Hematopoietic multipotent progenitor cell (in vitro differentiated cells): ENCODE results near the gene PHACTR1. TPM values are rescaled to one million over a fixed set of nuclear protein-coding genes. Genes with fewer than 3 reads are reported as not detected.

ENCODE experiments used
- DNase-seq, 3 donors: peaks; one replicate each; pipeline ENCODE4 v3.0.0-alpha.2; 2011 to 2015; ENCODE audit warnings: low read depth in 2 of 3, low spot score in 2 of 3
- total RNA-seq: library from RNA; depleted of rRNA; stranded (reverse); fragments of >200 nt; gene quantifications from one replicate; pipeline ENCODE4 v1.2.3, GENCODE V29; 2012

Gene PHACTR1
- total RNA-seq, 1 donor: 34.2 TPM

DNA sequence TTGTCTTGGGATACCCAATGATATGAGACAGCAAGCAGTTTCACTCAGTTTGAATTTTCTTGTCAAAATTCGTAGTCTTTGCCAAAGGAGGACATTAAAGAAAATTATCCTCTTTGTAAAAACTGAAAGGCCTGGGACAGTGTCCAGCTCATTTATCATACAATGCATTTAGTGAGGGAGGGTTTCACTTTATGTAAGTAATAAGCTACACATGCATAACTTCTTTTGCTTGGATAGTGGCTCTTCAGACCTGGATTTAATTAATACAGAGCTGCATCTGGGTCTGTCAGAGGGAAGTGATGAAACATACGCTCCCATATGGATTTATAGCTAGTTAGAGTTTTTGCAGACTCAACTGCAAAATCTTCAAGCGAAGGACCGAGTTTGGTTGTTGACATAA lies 175.6 kb downstream of the PHACTR1 start:
- no peak for DNase-seq

DNA sequence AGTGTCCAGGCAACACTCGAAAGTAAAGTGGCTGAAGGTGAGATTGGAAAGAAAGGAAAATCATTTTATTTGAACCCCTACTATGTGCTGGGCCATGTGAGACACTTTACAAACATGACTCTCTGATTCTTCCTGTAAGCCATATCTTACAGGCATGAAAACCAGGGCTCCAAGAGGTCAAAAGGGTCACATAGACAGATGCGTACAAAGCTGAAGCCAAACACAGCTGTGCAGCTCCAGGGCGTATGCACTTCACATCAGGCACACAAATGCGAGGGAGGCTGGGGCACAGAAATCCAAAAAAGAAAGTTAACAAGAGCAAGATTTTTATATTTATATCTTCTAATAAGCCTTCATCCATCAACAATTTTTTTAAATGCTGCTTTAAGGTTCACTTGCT lies 176.5 kb downstream of the PHACTR1 start:
- no peak for DNase-seq

DNA sequence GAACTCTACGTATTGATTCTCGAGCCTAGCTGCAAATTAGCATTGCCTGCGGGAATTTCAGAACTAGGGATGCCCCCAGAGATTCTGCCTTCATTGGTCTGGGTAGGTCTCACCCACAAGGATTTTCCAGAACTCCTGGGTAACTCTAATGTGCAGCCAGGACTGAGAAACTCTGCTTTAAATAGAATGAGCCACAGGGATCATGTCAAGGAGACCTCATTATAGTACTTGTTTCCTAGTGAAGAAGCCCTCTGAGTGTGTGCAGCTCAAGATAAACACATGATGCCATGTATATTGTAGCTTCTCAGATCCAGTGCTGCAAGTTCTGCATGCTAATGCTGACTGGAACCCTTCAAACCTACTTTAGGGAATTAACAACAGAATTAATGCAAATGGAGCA lies 179.2 kb downstream of the PHACTR1 start:
- no peak for DNase-seq

DNA sequence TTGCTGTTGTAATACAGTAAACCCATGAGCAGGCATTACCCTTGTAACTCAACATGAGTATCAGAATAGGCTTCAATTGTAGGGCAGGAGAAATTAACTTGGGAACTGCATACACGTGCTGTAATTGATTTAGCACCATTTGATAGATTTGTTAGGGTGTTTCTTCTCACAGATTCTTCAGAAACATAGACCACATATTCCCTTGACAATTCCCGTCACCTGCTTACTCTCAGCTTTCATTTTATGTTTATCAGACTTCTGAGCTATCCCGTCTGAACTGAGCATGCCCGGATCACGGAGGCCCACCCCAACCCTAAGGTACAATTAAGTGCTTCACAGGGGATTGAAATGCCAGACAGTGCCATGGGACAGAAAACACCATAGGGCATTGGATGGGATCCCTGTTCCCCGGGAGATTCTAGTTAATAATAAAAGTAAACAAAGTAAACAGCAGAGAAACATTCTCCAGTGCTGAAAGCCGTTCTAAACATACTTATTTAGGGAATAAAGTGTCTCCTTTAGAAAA lies 179.7 kb downstream of the PHACTR1 start:
- DNase-seq: no peak

DNA sequence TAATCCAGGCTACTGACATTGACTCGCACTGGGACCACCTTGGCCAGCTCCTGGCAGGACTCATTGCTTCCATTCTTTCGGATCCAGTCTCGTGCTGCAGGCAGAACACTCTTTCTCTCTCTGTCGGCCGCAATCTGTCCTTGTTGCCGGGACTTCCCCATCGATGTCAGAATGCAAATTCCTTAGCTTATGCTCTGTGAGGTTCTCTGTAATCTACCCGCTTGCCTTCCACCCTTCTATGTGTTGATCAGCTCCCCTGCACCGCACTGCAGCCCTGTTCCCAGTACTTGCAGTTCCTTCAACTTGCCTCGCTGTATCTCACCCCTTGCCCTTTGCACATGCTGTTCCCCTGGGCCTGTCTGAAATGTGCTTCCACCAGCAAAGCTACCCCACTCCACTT lies 182.0 kb downstream of the PHACTR1 start:
- no peak for DNase-seq

DNA sequence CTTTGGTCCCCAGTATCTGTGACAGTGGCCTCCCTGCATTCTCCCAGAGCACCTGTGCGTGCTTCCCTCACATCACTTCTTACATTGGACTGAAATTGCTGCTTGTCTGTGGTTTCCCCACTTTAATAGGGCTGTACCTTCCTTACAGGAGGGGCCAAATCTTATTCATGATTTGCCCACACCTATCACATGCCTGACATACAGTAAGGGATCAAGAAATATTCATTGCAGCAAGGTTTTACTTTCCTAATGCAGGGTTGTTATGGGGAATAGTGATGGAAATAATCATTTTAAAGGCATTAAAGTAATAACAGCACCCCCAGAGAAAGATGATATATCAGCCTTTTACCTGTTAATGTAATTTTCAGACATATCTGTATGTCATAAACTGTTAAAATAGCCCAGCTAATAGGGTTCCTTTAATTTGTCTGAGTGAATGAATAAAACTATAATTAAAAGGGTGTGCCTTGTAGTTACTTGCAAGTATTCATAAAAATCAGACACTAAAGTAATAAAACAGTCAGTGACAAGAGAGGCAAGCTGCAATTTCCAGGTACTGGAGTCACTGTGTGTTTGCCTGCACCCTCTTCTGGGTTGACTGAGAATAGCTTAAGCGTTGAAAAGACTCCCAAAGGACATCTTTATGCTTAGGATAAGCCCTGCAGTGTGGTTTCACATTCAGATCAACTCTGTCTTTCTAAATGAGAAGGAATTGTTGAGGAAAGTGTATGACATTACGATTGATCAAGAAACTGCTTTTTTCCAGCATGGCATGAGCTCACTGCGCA lies 182.7 kb downstream of the PHACTR1 start:
- DNase-seq: no peak

DNA sequence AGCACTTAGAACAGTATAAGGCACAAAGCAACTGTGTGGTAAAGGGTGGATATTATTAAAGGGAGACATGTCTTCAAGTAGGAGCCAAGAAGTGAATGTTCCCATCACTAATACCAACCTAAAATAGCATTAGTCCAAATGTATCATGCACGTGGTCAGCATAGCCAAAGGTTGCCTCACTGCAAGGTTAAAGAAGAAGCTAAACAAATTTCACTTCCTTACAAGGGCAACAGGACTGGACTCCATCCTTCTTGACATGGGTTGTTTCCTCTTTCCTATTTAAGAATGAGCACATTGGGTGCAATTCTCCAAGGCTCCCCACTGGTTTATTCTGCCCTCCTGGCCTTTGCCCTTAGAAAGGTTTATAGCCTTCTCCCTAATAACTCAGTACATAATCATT lies 186.7 kb downstream of the PHACTR1 start:
- no peak for DNase-seq

DNA sequence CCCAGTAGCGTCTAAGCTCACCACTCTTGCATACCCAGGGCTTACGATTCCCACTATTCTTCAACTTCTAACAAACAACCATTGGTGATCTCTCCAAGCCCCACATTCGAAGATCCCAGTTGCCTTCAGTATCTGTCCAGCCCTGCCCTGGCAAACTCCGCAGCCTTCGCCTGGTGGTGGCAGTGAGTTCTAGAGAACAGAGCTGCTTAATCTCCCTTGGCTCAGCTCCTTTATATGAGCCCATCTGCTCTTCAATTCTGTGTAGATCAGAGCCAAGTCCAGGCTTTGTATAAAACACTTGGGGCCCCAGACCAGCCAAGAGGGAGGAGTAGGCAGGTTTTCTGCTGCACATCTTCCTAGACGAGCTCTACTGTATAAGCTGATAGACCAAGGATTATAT lies 193.3 kb downstream of the PHACTR1 start:
- DNase-seq: no peak

DNA sequence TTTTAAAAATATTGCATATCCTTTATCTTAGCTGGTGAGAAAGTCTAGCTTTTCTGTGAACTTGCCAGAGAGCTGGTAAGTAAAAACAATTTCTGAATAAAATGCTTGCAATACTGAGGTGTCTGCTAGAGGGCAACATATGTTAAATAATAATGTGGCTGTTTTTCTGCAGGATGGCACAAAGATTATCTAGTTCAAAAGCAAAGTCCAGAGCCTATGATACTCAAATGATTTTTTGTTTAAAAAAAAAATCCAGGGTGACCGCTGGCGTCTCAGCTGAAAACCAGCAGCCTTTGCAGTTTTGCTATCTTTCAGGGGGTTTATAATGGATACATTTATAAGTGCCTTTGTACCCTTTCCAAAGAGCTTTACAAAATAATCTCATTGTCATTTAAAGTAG lies 194.9 kb downstream of the PHACTR1 start:
- peak in 2 of 3 donors; percentile 33 to 73 for DNase-seq

DNA sequence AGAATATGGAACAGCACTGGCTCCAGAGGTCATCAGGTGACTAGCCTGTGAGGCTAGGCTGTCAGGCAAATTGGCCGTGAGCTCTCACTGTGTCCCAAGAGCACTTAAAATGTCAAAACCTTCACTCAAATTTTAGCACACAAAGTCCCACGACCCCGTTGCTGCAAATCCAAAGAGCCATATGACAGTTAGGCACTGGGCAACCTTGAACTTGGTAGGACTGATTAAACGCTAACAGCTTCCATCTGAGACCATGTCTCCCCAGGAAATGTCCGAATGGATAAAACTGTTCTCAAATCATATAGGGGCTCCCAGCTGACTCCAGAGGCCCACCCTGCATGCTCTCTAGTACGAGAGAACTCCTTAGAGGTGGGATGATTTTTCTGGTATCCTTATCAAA lies 196.6 kb downstream of the PHACTR1 start:
- no peak for DNase-seq

DNA sequence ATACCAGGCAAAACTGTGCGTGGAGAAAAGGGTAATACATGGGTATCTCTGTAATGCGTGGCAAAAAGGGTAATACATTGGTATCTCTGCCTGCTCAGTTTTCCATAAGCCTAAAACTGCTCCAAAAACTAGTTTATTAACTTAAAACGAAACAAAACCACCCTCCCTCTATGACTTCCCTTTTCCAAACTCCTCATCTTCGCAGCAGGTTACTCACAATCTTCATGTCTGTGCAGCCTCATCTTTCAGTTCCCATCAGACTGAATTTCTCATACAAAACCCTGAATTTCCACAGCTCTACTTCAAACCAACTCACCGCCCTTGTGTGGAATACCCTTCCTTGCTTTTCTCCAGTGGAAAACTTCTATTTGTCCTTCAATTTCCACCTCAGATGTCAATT lies 199.4 kb downstream of the PHACTR1 start:
- peak in 2 of 3 donors; percentile 14 to 45 for DNase-seq

DNA sequence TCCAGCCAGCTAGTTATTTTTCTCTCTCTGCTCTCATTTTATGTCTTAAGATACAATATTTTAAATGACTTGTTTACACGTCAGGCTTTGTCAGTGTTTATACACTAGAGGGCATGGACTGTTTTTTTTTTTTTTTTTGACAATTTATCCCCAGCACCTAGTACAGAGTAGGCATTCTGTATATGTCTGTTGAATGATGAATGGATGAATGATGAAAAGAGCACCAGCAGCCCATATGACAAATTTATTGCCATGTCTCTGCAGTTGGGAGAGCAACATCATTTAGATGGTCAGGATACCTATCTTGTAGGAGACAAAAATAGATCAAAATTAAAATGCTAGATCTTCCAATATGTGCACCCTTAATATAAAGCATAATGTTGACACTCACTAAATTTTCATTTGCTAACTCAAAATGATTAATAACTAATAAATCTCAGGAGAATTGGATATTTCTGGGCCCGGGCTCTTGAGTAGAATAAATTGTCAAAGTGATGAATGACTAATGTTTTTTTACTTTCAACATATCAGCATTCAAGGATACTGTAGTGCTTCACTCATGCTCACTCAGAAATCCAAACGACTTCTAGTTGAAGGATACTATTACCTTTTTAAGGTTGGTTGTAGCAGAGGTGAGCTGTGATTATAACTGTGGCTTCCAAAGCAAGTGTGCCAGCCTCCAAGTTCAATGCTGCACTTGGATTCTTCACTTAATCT lies 200.0 kb downstream of the PHACTR1 start:
- DNase-seq: no peak

DNA sequence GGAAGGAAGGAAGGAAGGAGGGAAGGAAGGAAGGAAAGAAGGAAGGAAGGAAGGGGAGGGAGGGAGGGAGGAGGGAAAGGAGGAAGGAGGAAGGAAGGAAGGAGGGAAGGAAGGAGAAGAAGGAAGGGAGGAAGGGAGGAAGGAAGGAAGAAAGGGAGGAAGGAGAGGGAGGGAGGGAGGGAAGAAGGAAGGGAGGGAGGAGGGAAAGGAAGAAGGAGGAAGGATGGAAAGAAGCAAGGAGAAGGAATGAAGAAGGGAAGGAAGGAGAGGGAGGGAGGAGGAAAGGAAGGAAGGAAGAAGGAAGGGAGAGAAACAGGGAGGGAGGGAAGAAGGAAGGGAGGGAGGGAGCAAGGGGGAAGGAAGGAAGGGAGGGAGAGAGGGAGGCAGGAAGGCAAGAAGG lies 204.9 kb downstream of the PHACTR1 start:
- no peak for DNase-seq

DNA sequence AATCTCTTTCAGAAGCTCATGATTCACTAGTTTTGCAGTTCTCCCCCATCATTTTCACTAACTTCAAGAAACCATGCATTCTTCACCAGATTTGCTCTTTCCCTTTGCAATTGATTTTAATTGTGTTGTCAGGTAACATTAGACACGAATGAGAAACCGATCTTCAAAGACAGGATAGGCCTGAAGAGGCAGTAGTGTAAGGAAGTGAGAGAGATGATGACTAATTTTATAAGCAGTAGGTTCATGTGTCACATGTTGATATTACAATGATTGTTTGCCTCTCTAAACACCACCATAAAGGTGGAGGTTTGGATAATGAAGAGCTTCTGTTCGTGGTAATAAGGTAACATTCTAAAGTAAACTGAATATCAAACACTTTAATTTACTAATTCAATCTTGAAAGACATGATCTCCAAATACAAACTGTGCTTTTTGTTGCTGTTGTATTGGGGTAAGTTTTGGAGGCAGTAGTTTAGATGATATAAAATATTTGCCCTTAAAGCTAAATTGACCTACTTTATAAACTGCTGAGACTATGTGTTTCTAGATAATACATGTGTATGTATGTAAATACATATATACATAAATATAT lies 207.2 kb downstream of the PHACTR1 start:
- DNase-seq: no peak

DNA sequence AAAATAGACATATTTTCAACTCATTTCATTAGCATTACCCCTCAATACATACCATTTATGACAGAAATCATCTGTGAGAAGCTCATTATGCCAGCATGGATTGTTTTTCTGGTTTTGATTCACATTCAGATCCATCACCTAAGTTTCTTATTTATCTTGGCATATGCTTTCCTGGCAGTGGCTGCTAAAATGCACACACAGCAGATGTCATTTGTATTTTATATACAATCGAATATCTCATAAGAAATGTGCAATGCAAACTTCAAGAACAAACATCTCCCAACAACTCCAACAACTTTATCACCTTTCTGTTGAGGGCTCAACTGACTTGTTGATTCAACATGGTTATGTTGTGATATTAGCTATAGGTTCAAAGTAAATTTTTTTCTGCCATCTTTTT lies 208.3 kb downstream of the PHACTR1 start:
- no peak for DNase-seq

DNA sequence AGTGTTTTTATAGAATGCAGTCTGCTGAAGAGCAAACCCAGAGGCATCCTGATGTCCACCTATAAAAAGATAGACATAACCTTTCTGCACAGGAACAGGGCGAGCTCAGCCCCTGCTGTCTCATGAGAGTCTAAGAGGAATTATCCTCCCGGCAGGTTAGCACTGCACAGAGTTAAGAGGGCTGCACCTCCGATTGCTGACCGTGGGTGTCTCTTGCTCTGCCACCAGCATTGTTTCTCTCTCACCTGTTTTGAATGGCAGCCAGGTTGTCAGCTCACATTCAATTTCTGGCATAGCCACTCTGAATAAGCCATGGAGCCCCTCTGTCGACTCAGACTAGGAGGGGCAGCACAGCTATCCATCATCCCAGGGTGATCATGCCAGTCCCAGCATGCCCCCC lies 211.2 kb downstream of the PHACTR1 start:
- no peak for DNase-seq

DNA sequence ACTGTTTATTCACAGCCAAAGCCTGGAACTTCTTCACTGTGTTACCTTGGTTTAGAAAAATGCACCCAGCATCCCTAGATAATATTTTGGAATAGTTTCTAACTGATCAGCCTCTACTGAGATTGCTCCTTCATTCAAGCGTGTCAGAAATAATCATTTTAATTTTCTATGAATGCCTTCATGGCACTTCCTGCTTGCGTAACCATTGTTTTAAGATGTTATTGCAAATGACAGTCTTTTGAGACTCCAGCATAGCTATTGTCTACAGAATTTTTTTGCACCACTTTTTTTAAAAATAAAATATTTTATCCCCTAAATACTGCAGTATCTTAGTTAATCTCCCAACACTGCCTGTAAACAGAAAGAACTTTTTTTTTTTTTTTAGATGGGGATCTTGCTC lies 213.1 kb downstream of the PHACTR1 start:
- no peak for DNase-seq

DNA sequence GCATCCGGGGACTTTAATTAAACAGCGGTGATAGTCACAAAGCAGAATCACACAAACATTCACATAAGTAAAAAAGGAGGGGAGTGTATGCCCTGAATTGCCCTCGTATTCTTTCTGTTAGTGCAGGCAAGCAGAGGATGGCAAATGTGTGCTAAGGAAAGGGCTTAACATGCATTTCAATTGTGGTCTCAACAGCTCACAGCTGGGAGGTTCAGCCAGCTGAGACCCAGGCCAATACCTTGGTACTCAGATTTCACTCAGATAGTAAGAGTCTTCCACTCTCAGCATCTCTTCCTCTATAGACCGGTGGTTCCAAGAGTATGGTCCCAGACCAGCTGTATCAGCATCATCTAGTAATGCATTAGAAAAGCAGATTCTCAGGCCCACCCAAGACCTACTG lies 215.1 kb downstream of the PHACTR1 start:
- no peak for DNase-seq

DNA sequence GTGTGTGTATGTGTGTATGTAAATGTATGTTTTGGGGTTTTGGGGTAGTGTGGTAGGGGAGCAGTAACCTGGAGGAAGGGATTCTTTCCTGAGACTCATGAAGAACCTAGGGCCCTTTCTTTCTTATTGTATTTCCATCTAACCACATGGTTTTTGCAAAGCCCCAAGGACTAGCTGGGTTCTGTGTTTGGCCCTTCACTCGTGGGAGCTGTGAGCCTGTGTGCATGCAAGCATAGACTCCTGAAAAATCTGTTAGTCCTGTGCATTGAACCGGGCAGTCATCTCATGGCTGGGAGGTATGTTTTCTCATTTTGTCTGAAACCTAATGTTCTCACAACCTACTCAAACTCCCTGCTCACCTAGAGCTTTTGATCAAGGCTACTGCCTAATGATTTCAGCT lies 219.1 kb downstream of the PHACTR1 start:
- DNase-seq: no peak

DNA sequence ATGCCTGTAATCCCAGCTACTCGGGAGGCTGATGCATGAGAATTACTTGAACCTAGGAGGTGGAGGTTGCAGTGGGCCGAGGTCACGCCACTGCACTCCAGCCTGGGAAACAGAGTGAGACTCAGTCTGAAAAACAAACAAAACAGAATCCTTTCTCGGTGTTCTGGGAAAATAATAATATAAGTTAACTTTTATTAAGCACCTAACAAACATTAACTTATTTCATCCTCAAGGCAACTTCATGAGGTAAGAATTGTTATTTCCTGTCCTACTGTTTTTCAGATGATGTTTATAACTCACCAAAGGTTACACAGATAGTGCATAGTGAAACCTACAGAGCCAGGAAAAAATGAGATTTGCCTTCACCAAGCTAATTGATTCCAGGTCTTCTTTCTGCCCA lies 221.4 kb downstream of the PHACTR1 start:
- no peak for DNase-seq

DNA sequence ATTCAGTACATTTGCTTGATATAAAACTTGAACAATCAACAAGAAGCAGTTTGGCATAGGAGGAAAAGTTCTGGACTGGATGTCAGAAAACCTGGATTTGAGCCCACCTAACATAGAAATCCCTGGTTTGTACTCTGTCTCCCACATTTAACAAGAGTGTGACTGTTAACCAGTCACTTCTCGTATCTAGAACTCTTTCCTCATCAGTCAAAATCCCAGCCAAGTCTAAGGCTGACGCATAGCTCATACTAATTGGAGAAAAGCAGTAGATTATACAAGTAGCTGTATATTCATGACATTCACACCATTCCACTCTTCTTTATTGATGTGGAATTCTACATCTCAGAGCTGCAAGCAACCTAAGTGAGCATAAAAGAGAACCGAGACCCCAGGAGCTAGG lies 222.7 kb downstream of the PHACTR1 start:
- no peak for DNase-seq

DNA sequence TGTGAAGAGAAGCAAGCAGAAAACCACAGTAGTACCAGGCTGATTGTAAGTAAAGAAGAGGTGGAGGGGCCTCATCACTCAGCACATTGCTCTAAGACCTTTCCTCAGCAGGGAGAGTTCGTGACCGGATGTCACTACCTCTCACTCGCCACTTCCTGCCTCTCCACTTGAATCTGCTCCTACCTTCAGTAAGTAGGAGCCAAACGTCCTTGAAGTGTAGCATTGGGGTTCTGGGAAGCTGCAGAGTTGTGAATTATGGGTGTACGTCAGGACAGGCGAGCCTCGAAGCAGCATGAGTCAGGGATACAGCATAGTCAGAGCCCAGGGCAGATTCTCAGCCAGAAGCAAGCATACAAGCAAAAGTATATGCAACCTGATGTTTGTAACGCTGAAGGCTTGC lies 224.9 kb downstream of the PHACTR1 start:
- peak in 2 of 3 donors; percentile 36 to 53 for DNase-seq
